ENCODE measurements around the gene VRK3. TPM values are rescaled to one million over a fixed set of nuclear protein-coding genes. Genes with fewer than 3 reads are reported as not detected.

Gene VRK3
- polyA plus RNA-seq, 1 of the 3 experiments (the other 2 are of a cell fraction) = 30.3 TPM

- peaks cover 0 to 9% of the 10 kb centered on the region in 2 experiments for H3K36me3 ChIP-seq (replicated peaks in 1 of 2; ENCODE audit: control insufficient read depth in 1 of 2, insufficient read depth in 2 of 2, low read length in 1 of 2)
- H2AFZ ChIP-seq (ENCODE audit: low read depth) = no peak overlapping the region
- H3K4me2 ChIP-seq = no peak overlapping the region
- H3K27ac ChIP-seq (ENCODE audit: low read depth in 2 of 2, low read length in 1 of 2) = no peak overlapping the region
- no peaks in the 10 kb centered on the region for H3K27me3 ChIP-seq (ENCODE audit: insufficient read depth)
- H3K9ac ChIP-seq = no peak overlapping the region
- peaks cover 16% of the 10 kb centered on the region for H3F3A ChIP-seq (replicated peaks; ENCODE audit: insufficient read depth)
- H3K4me1 ChIP-seq (ENCODE audit: control insufficient read depth in 1 of 2, insufficient read depth in 2 of 2, low read depth in 1 of 2, low read length in 1 of 2) = peaks cover 0 to 5% of the 10 kb centered on the region in 2 experiments; a peak in 1 of 4 replicates
- no peaks in the 10 kb centered on the region for H3K9me3 ChIP-seq
- H3K4me3 ChIP-seq (ENCODE audit: low read depth in 2 of 2, low read length in 1 of 2) = no peak overlapping the region
- 90% methylated on average over 8 of the region's 8 CpGs for WGBS (ENCODE audit: low lambda C conversion rate)
- CTCF ChIA-PET = interaction anchor here (0.6 to 1.2 kb wide), 3 partner anchors 47 to 51 kb away, joined by 3 to 6 read pairs (median 3); no protein-coding TSS in a partner anchor
- H4K20me1 ChIP-seq (ENCODE audit: insufficient read depth) = no peaks in the 10 kb centered on the region
- DNase-seq = no peak
- H3K9me2 ChIP-seq = no peaks in the 10 kb centered on the region
- no peak for TF ChIP-seq JUND (IDR thresholded peaks at IDR 0.05)
- peaks cover 7% of the 10 kb centered on the region; the same call in 1 of the 2 replicates for H3K79me2 ChIP-seq (ENCODE audit: insufficient read depth)
- POLR2A ChIA-PET = no interaction called here
Observed at GRCh38 chr19:49933643-49934042, 91.5 kb downstream of the VRK3 start.

GRCh38 chr19:49932731-49933131 lies 92.4 kb downstream of the VRK3 start:
- Histone ChIP-seq H3K9ac (no peak overlapping the region), H4K20me1 (ENCODE audit: insufficient read depth) (no peaks in the 10 kb centered on the region), H3K79me2 (ENCODE audit: insufficient read depth) (peaks cover 16% of the 10 kb centered on the region), H3F3A (replicated peaks; ENCODE audit: insufficient read depth) (peaks cover 19% of the 10 kb centered on the region), H3K4me1 (ENCODE audit: control insufficient read depth in 1 of 2, insufficient read depth in 2 of 2, low read depth in 1 of 2, low read length in 1 of 2) (peaks cover under 1 to 5% of the 10 kb centered on the region in 2 experiments; a peak in 2 of 4 replicates), H3K27me3 (ENCODE audit: insufficient read depth) (no peaks in the 10 kb centered on the region), H3K4me3 (ENCODE audit: low read depth in 2 of 2, low read length in 1 of 2) (no peak overlapping the region), H3K27ac (ENCODE audit: low read depth in 2 of 2, low read length in 1 of 2) (no peak overlapping the region), H2AFZ (ENCODE audit: low read depth) (no peak overlapping the region), H3K9me2 (no peaks in the 10 kb centered on the region), H3K9me3 (no peaks in the 10 kb centered on the region), H3K36me3 (replicated peaks in 1 of 2; ENCODE audit: control insufficient read depth in 1 of 2, insufficient read depth in 2 of 2, low read length in 1 of 2) (peaks cover 0 to 12% of the 10 kb centered on the region in 2 experiments), H3K4me2 (no peak overlapping the region)
- WGBS (ENCODE audit: low lambda C conversion rate) = 93% methylated on average over 25 of the region's 25 CpGs
- CTCF ChIA-PET = interaction anchor here (1.0 kb wide), 1 partner anchor 52 kb away, joined by 3 read pairs; no protein-coding TSS in a partner anchor
- POLR2A ChIA-PET = no interaction called here
- no peak for DNase-seq
- TF ChIP-seq MXI1 (IDR thresholded peaks at IDR 0.05; ENCODE audit: low read depth, low read length) (no peak), CTCF (IDR thresholded peaks at IDR 0.05) (no peak), SIN3A (IDR thresholded peaks at IDR 0.05; ENCODE audit: borderline replicate concordance, low read depth, low read length) (no peak), EP300 (IDR thresholded peaks at IDR 0.05; ENCODE audit: borderline replicate concordance in 1 of 2, low read depth in 1 of 2, low read length in 1 of 2) (no peak), ELF1 (IDR thresholded peaks at IDR 0.05) (no peak), NFIC (IDR thresholded peaks at IDR 0.05; ENCODE audit: borderline replicate concordance) (no peak), REST (IDR thresholded peaks at IDR 0.05; ENCODE audit: low read depth, low read length) (no peak), JUND (IDR thresholded peaks at IDR 0.05) (no peak), RXRA (IDR thresholded peaks at IDR 0.05; ENCODE audit: borderline replicate concordance, low read depth) (no peak), IRF3 (IDR thresholded peaks at IDR 0.05; ENCODE audit: low read depth, low read length) (no peak), EZH2phosphoT487 (IDR thresholded peaks at IDR 0.05; ENCODE audit: borderline replicate concordance, low read depth) (no peak), FOXM1 (IDR thresholded peaks at IDR 0.05; ENCODE audit: low read depth) (no peak), MEF2A (IDR thresholded peaks at IDR 0.05; ENCODE audit: borderline replicate concordance, low read depth) (no peak), SMC3 (IDR thresholded peaks at IDR 0.05; ENCODE audit: low read depth, low read length) (no peak), TEAD4 (IDR thresholded peaks at IDR 0.05; ENCODE audit: borderline replicate concordance, insufficient read depth) (no peak), RFX5 (IDR thresholded peaks at IDR 0.05; ENCODE audit: low read length) (no peak), TCF12 (IDR thresholded peaks at IDR 0.05) (no peak), TAF1 (IDR thresholded peaks at IDR 0.05; ENCODE audit: borderline replicate concordance, low read depth, low read length) (no peak), ZBTB33 (IDR thresholded peaks at IDR 0.05; ENCODE audit: borderline replicate concordance, low read depth) (no peak)

Data from SK-N-SH (cell line).